NB4 (cell line): Measurements from ENCODE around the gene ASPHD1.

Source experiments
- DNase-seq: peaks from one replicate; pipeline ENCODE4 v3.0.0; 2010; ENCODE audit warnings: low read depth
- H3K4me3 ChIP-seq: one replicate; pipeline ENCODE4 v1.5.1; 2011; ENCODE audit warnings: mild to moderate bottlenecking, low read depth, low read length, moderate library complexity
- MYC ChIP-seq: IDR thresholded peaks from 2 replicates; pipeline ENCODE4 v1.6.1; 2011; ENCODE audit warnings: low read depth, low read length
- POLR2A ChIP-seq: IDR thresholded peaks from 2 replicates; pipeline ENCODE4 v1.6.1; 2011; ENCODE audit warnings: mild to moderate bottlenecking; ENCODE audit not compliant: insufficient read length; ENCODE audit errors: extremely low read depth
- TF ChIP-seq, protein P1 (sequence below): IDR thresholded peaks from one replicate; pipeline ENCODE4 v1.5.1; 2012; ENCODE audit warnings: low read depth, low read length
- TF ChIP-seq, protein P2 (sequence below): IDR thresholded peaks from 2 replicates; pipeline ENCODE4 v1.6.1; 2011; ENCODE audit warnings: low read depth, low read length

The ASPHD1 gene, protein sequence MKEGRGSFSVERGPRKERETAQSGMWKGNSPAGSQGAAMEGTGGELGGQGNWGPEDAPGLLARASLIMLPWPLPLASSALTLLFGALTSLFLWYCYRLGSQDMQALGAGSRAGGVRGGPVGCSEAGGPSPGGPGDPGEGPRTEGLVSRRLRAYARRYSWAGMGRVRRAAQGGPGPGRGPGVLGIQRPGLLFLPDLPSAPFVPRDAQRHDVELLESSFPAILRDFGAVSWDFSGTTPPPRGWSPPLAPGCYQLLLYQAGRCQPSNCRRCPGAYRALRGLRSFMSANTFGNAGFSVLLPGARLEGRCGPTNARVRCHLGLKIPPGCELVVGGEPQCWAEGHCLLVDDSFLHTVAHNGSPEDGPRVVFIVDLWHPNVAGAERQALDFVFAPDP

DNA sequence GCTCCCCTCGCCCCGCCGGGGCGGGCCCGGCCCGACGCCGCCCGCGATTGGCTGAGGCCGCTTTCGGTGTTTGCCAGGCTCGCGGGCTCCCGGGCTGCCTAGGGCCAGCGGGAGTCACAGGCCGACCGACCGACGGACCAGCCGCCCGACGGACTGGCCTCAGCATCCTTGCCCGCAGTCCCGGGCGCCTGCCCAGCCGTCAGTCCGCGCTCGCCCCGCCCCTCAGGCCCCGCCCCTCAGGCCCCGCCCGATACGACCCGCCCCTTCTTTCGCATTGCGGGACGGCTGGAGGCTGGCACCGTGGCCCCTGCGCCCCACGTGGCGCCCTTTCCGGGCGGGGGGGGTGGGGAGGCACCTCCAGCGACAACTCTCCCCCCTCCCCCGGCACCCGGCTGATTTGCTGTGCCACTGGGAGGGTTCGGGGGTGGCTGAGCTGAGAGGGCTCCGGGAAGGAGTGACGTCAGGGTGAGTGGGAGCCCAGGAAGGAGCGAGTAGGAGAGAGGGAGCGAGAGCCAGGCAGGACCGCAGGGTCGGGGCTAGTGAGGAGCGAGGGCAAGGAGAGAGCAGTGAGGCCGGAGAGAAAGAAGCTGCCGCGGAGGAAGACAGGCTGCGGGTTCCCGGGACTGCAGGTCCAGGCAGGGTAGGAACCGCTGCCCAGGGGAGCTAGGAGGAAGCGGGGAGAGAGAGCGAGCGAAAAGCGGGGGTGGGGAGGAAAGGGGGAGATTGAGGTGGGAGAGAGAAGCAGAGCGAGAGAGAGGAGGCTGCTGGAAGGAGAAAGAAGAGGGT lies at the start of gene ASPHD1:
ASPHD1 (plus strand) TSS at position 387 of the 786 bp plus-strand sequence. CDS start 484 bp downstream, outside the sequence.
- peak; percentile 72 for DNase-seq
- H3K4me3 ChIP-seq, result peak within 1 kb of the TSS; percentile 40
- TF ChIP-seq MYC (no peak; the same call in 1 of the 2 replicates), POLR2A (no peak)
- TF ChIP-seq, protein P1, sequence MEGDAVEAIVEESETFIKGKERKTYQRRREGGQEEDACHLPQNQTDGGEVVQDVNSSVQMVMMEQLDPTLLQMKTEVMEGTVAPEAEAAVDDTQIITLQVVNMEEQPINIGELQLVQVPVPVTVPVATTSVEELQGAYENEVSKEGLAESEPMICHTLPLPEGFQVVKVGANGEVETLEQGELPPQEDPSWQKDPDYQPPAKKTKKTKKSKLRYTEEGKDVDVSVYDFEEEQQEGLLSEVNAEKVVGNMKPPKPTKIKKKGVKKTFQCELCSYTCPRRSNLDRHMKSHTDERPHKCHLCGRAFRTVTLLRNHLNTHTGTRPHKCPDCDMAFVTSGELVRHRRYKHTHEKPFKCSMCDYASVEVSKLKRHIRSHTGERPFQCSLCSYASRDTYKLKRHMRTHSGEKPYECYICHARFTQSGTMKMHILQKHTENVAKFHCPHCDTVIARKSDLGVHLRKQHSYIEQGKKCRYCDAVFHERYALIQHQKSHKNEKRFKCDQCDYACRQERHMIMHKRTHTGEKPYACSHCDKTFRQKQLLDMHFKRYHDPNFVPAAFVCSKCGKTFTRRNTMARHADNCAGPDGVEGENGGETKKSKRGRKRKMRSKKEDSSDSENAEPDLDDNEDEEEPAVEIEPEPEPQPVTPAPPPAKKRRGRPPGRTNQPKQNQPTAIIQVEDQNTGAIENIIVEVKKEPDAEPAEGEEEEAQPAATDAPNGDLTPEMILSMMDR, result no peak
- TF ChIP-seq, protein P2, sequence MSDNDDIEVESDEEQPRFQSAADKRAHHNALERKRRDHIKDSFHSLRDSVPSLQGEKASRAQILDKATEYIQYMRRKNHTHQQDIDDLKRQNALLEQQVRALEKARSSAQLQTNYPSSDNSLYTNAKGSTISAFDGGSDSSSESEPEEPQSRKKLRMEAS, result no peak; the same call in 1 of the 2 replicates

DNA sequence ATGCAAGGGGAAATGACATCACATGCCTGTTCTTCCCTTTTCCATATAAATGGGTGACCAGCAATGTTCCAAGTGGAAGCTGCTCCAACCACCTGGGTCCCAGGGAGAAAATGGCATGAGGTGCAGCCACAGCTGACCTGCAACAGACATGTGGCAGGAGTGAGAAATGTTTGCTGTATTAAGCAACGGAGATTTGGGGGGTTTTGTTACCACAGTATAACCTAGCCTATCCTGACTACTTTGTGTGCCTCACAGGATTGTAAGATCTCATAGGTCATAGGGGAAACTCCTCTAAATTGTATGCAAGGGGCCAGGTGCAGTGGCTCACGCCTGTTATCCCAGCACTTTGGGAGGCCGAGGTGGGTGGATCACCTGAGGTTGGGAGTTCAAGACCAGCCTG lies 49.3 kb upstream of the ASPHD1 start:
- TF ChIP-seq POLR2A, result no peak
- TF ChIP-seq, protein P2, result no peak
- TF ChIP-seq, protein P1, result no peak
- no peak for TF ChIP-seq MYC
- H3K4me3 ChIP-seq, result no peak overlapping the region
- no peak for DNase-seq

DNA sequence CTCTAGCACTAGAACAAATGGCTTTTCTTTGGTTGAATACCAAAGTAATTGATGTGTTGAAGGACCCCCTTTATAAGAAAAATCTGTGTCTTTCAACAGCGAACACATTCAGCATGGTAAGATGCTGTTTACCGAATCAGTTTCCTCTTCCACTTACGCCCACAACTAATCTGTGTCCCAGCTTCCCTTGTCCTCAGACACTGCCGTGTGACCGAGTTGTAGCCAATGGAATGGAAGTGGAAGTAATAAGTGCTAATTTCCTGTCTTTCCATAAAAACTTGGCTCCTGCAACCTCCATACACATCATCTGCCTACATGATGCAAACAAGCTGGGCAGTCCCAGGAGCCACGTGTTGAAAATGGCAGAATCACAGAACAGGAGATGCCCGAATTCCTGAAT lies 47.6 kb upstream of the ASPHD1 start:
- no peak for DNase-seq
- TF ChIP-seq POLR2A, result no peak
- TF ChIP-seq, protein P1, result no peak
- no peak for TF ChIP-seq MYC
- TF ChIP-seq, protein P2, result no peak
- no peak overlapping the region for H3K4me3 ChIP-seq

DNA sequence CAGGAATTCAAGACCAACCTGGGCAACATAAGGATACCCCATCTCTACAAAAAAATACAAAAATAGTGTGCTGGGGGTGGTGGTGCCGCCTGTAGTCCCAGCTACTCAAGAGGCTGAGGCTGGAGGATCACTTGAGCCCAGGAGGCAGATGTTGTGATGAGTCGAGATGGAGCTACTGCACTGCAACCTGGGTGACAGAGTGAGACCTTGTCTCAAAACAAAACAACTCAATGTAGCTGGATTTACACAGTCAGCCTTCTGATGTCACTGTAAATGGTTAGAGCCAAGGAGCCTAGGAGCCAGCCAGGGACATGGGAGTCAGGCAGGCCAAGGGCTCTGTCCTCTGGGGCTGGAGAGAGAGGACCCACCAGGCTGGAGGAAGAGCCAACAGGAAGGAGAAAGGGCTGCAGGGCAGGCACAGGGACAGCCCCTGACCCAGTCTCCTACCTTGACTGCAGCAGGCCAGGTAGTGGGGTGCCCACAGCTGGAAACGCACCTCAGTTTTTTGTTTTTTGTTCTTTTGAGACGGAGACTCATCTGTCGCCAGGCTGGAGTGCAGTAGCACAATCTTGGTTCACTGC lies 45.7 kb upstream of the ASPHD1 start:
- TF ChIP-seq, protein P2, result no peak
- TF ChIP-seq, protein P1, result no peak
- TF ChIP-seq MYC (no peak), POLR2A (no peak)
- no peak overlapping the region for H3K4me3 ChIP-seq
- no peak for DNase-seq

DNA sequence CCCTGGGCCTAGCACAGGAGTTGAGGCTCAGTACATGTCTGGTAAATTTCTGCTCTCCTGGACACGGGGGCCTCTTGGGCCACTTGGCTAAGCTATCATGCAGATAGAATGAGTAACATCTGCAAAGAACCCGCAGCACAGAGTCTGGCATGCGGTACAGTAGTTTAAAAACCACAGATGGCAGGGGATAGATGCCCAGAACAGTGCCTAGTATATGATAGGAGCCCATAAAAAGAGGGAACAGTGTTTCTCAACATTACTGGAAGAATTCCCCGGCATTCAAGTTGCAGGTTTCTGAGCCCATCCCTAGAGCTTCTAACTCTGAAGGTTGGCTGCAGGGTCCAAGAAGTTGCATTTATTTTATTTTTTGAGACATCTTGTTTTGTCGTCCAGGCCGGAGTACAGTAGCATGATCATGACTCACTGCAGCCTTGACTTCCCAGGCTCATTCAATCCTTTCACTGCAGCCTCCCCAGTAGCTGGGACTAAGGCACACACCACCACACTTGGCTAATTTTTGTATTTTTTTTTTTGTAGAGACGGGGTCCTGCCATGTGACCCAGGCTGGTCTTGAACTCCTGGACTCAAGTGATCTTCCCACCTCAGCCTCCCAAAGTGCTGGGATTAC lies 43.0 kb upstream of the ASPHD1 start:
- DNase-seq, result no peak
- no peak overlapping the region for H3K4me3 ChIP-seq
- no peak for TF ChIP-seq MYC
- TF ChIP-seq, protein P2, result no peak
- TF ChIP-seq POLR2A, result no peak
- TF ChIP-seq, protein P1, result no peak
